ENCODE results near the gene H2AZ2.
"Not testable (repeated sequence)": the region's sequence is repeated elsewhere in the genome, so short reads cannot be mapped to it uniquely, and the experiment has no call there.

DNA sequence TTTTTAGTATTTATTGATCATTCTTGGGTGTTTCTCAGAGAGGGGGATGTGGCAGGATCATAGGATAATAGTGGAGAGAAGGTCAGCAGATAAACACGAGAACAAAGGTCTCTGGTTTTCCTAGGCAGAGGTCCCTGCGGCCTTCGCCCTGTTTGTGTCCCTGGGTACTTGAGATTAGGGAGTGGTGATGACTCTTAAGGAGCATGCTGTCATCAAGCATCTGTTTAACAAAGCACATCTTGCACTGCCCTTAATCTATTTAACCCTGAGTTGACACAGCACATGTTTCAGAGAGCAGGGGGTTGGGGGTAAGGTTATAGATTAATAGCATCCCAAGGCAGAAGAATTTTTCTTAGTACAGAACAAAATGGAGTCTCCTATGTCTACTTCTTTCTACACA lies 22.4 kb upstream of the H2AZ2 start:
- TF ChIP-seq, protein P1, sequence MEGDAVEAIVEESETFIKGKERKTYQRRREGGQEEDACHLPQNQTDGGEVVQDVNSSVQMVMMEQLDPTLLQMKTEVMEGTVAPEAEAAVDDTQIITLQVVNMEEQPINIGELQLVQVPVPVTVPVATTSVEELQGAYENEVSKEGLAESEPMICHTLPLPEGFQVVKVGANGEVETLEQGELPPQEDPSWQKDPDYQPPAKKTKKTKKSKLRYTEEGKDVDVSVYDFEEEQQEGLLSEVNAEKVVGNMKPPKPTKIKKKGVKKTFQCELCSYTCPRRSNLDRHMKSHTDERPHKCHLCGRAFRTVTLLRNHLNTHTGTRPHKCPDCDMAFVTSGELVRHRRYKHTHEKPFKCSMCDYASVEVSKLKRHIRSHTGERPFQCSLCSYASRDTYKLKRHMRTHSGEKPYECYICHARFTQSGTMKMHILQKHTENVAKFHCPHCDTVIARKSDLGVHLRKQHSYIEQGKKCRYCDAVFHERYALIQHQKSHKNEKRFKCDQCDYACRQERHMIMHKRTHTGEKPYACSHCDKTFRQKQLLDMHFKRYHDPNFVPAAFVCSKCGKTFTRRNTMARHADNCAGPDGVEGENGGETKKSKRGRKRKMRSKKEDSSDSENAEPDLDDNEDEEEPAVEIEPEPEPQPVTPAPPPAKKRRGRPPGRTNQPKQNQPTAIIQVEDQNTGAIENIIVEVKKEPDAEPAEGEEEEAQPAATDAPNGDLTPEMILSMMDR (IDR thresholded peaks at IDR 0.05; ENCODE audit: borderline replicate concordance, extremely low read depth, low read length, poor library complexity, severe bottlenecking), result not testable (repeated sequence)
- not testable (repeated sequence) for TF ChIP-seq EZH2 (IDR thresholded peaks at IDR 0.05; ENCODE audit: borderline replicate concordance, low read depth, low read length, severe bottlenecking)

All from DND-41 (cell line).